Trophoblast cell (in vitro differentiated cells and primary cell): ENCODE data around the gene TRAP1.
"Not testable (repeated sequence)": the region's sequence is repeated elsewhere in the genome, so short reads cannot be mapped to it uniquely, and the experiment has no call there.

Experiments used
- DNase-seq, 2 donors: peaks; one replicate each; pipeline ENCODE4 v3.0.0-alpha.2; 2016
- H2AFZ ChIP-seq: 2 replicates; pipeline ENCODE4 v1.6.1; 2013; ENCODE audit warnings: low read length, moderate library complexity, mild to moderate bottlenecking; ENCODE audit not compliant: insufficient read depth, poor library complexity
- H2AK5ac ChIP-seq: 2 replicates; pipeline ENCODE4 v1.6.1; 2013; ENCODE audit warnings: mild to moderate bottlenecking, low read length
- H2BK120ac ChIP-seq: 2 replicates; pipeline ENCODE4 v1.6.1; 2013; ENCODE audit warnings: low read length, mild to moderate bottlenecking, moderate library complexity; ENCODE audit not compliant: insufficient read depth, poor library complexity
- H2BK12ac ChIP-seq: 2 replicates; pipeline ENCODE4 v1.6.1; 2013; ENCODE audit warnings: mild to moderate bottlenecking, low read length, moderate library complexity
- H2BK5ac ChIP-seq: 2 replicates; pipeline ENCODE4 v1.6.1; 2013; ENCODE audit warnings: low read length, low read depth, moderate library complexity, mild to moderate bottlenecking; ENCODE audit not compliant: poor library complexity
- H3K14ac ChIP-seq: 2 replicates; pipeline ENCODE4 v1.6.1; 2013; ENCODE audit warnings: mild to moderate bottlenecking, low read length
- H3K18ac ChIP-seq: 2 replicates; pipeline ENCODE4 v1.6.1; 2013; ENCODE audit warnings: mild to moderate bottlenecking, low read length
- H3K23ac ChIP-seq: 2 replicates; pipeline ENCODE4 v1.6.1; 2013; ENCODE audit warnings: low read length
- H3K27ac ChIP-seq: 2 replicates; pipeline ENCODE4 v1.5.1; 2013; ENCODE audit warnings: low read depth, mild to moderate bottlenecking, inconsistent platforms, low read length, moderate library complexity
- H3K27me3 ChIP-seq: 2 replicates; pipeline ENCODE4 v1.6.1; 2013; ENCODE audit warnings: inconsistent platforms, mild to moderate bottlenecking, low read length, moderate library complexity; ENCODE audit not compliant: insufficient read depth
- H3K36me3 ChIP-seq, 2 experiments: 1 replicate in 1 of 2; 2 replicates in 1 of 2; pipeline ENCODE4 v1.6.1; 2013; ENCODE audit warnings: low read length in 2 of 2, mild to moderate bottlenecking in 2 of 2, moderate library complexity in 1 of 2; ENCODE audit not compliant: insufficient read depth in 2 of 2, control insufficient read depth in 1 of 2
- H3K4ac ChIP-seq: 2 replicates; pipeline ENCODE4 v1.6.1; 2013; ENCODE audit warnings: low read depth, mild to moderate bottlenecking, low read length, moderate library complexity
- H3K4me1 ChIP-seq, 2 experiments: 1 replicate in 1 of 2; 2 replicates in 1 of 2; pipeline ENCODE4 v1.6.1; 2013; ENCODE audit warnings: low read length in 2 of 2, mild to moderate bottlenecking in 2 of 2, moderate library complexity in 1 of 2; ENCODE audit not compliant: insufficient read depth in 2 of 2, control insufficient read depth in 1 of 2
- H3K4me2 ChIP-seq: 2 replicates; pipeline ENCODE4 v1.6.1; 2013; ENCODE audit warnings: inconsistent platforms, mild to moderate bottlenecking, low read length, moderate library complexity
- H3K4me3 ChIP-seq: 2 replicates; pipeline ENCODE4 v1.5.1; 2013; ENCODE audit warnings: mild to moderate bottlenecking, low read depth, low read length, inconsistent platforms
- H3K79me1 ChIP-seq: one replicate; pipeline ENCODE4 v1.6.1; 2013; ENCODE audit warnings: low read length
- H3K79me2 ChIP-seq: 2 replicates; pipeline ENCODE4 v1.6.1; 2013; ENCODE audit warnings: low read length, mild to moderate bottlenecking; ENCODE audit not compliant: control insufficient read depth, insufficient read depth, poor library complexity
- H3K9ac ChIP-seq: 2 replicates; pipeline ENCODE4 v1.6.1; 2013; ENCODE audit warnings: mild to moderate bottlenecking, low read length
- H3K9me3 ChIP-seq: 2 replicates; pipeline ENCODE4 v1.6.1; 2013; ENCODE audit warnings: low read depth, mild to moderate bottlenecking, control low read depth, inconsistent platforms, low read length; ENCODE audit not compliant: insufficient read depth
- H4K12ac ChIP-seq: 2 replicates; pipeline ENCODE4 v1.6.1; 2013; ENCODE audit warnings: low read depth, mild to moderate bottlenecking, low read length, moderate library complexity
- H4K8ac ChIP-seq: 2 replicates; pipeline ENCODE4 v1.6.1; 2013; ENCODE audit warnings: low read depth, mild to moderate bottlenecking, low read length, moderate library complexity
- H4K91ac ChIP-seq: one replicate; pipeline ENCODE4 v1.6.1; 2013; ENCODE audit warnings: low read depth, mild to moderate bottlenecking, low read length, moderate library complexity
- WGBS: extraction: QIAGEN DNeasy Blood & Tissue Kit; methylation state at CpG from one replicate; pipeline ENCODE4 v1.1.7; 2013; ENCODE audit warnings: missing lambda C conversion rate; ENCODE audit not compliant: insufficient read length, insufficient coverage; ENCODE audit errors: extremely low coverage; 5-methylcytosine and 5-hydroxymethylcytosine counted together

The TRAP1 gene

DNA sequence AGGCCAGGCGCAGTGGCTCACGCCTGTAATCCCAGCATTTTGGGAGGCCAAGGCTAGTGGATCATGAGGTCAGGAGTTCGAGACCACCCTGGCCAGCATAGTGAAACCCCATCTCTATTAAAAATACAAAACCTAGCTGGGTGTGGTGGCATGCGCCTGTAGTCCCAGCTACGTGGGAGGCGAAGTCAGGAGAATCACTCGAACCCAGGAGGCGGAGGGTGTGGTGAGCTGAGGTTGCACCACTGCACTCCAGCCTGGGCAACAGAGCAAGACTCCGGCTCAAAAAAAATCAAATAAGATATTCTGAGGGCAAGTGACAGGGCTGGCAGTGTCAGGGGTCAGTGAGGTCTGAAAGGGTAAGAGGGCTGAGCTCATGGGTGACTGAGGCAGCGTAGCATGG lies 2.9 kb downstream of the TRAP1 start:
- DNase-seq, H4K8ac ChIP-seq, H3K14ac ChIP-seq, H3K4me2 ChIP-seq, H4K12ac ChIP-seq, H2AK5ac ChIP-seq, H2BK12ac ChIP-seq, H3K18ac ChIP-seq, H3K4me3 ChIP-seq, H3K4ac ChIP-seq, H3K36me3 ChIP-seq, H3K9ac ChIP-seq, H3K27me3 ChIP-seq, H2BK5ac ChIP-seq, H3K27ac ChIP-seq, H2AFZ ChIP-seq, H3K9me3 ChIP-seq, H2BK120ac ChIP-seq, H4K91ac ChIP-seq, H3K23ac ChIP-seq, H3K4me1 ChIP-seq: not testable (repeated sequence)
- H3K79me2 ChIP-seq: peaks cover 10% of the 10 kb centered on the region
- WGBS: no CpG with 5 or more reads among the region's 10 CpGs
- H3K79me1 ChIP-seq: peaks cover 10% of the 10 kb centered on the region

DNA sequence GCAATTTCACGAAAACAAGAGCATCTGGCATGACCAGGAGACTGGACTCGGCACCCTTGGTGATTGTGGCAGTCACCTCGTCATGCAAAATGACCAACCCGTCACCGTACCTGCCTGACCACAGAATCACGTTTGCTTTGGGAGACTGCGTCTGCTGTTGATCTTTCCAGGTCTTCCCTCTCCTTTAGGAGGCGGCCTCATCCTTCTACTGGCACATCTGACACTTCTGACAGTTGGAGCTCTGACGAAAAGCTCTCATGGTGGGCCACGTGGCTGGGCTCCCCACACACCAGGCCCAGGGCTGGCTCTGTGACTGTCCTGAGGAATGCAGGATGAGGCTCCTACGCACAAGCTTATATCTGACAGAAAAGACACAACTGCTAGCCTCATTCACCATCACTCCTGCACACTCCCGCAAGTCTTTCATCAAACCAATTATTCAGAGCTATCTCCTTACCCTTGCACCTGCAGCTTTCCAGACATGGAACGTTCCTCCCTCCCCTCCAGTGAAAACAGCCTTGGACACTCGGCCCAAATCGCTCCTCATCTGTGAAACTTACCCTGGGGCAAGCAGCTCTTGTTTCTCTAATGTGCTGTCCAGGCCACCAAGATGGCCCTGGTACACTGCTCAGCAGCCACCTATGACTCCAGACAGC lies 3.6 kb downstream of the TRAP1 start:
- WGBS: no CpG with 5 or more reads among the region's 15 CpGs
- H3K4me2 ChIP-seq: no peak overlapping the region

DNA sequence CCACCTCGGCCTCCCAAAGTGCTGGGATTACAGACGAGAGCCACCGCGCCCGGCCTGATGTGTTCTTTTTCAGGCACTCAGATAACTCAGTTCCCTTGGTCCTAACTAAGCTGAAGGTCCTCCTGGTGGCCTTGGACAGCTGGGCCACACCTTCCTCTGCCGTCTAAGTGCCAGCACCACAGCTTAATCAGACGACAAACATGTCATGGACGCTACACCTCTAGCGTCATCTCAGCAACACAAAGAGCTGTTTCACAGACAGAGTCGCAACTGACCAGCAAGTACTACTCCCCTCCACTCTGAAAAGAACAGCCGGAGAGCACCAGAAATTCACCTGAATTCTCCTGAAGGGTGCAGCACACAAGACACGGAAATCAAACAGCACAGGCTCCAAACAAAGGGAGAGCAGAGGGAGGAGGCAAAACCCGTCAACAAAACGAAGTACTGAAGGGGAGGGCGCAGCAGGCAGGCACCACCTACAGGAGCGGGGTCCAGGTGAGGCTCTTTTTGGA lies 4.4 kb downstream of the TRAP1 start:
- Histone ChIP-seq H3K4me3 (no peak overlapping the region), H4K91ac (no peak overlapping the region), H3K4me2 (no peak overlapping the region), H3K18ac (no peak overlapping the region), H3K27me3 (no peaks in the 10 kb centered on the region), H3K4ac (peak overlapping the region; percentile 10), H2BK5ac (no peak overlapping the region), H3K23ac (no peak overlapping the region), H3K14ac (no peak overlapping the region), H2BK12ac (no peak overlapping the region), H3K9me3 (peaks cover 2% of the 10 kb centered on the region), H3K36me3 (peaks cover 0 to 8% of the 10 kb centered on the region in 2 experiments), H4K8ac (no peak overlapping the region), H2AFZ (no peak overlapping the region), H3K79me1 (peaks cover 10% of the 10 kb centered on the region), H3K4me1 (peaks cover 0 to 4% of the 10 kb centered on the region in 2 experiments), H3K79me2 (peaks cover 10% of the 10 kb centered on the region), H3K9ac (no peak overlapping the region), H4K12ac (no peak overlapping the region), H2AK5ac (no peak overlapping the region), H3K27ac (no peak overlapping the region), H2BK120ac (no peak overlapping the region)
- no peak for DNase-seq
- no CpG with 5 or more reads among the region's 16 CpGs for WGBS

More for the DNA sequence above, 3.6 kb downstream of the TRAP1 start:
- Histone ChIP-seq H3K14ac (no peak overlapping the region), H3K4me3 (no peak overlapping the region), H2BK12ac (no peak overlapping the region), H4K91ac (no peak overlapping the region), H2BK5ac (no peak overlapping the region), H2AFZ (no peak overlapping the region), H3K18ac (no peak overlapping the region), H3K79me2 (peaks cover 10% of the 10 kb centered on the region), H3K79me1 (peaks cover 10% of the 10 kb centered on the region), H3K36me3 (peaks cover 0 to 8% of the 10 kb centered on the region in 2 experiments), H2BK120ac (no peak overlapping the region), H2AK5ac (no peak overlapping the region), H4K12ac (no peak overlapping the region), H3K4ac (no peak overlapping the region), H3K9ac (no peak overlapping the region), H3K9me3 (peaks cover 3% of the 10 kb centered on the region), H4K8ac (no peak overlapping the region), H3K23ac (no peak overlapping the region), H3K27me3 (no peaks in the 10 kb centered on the region), H3K4me1 (peaks cover 0 to 8% of the 10 kb centered on the region in 2 experiments), H3K27ac (no peak overlapping the region)
- no peak for DNase-seq

DNA sequence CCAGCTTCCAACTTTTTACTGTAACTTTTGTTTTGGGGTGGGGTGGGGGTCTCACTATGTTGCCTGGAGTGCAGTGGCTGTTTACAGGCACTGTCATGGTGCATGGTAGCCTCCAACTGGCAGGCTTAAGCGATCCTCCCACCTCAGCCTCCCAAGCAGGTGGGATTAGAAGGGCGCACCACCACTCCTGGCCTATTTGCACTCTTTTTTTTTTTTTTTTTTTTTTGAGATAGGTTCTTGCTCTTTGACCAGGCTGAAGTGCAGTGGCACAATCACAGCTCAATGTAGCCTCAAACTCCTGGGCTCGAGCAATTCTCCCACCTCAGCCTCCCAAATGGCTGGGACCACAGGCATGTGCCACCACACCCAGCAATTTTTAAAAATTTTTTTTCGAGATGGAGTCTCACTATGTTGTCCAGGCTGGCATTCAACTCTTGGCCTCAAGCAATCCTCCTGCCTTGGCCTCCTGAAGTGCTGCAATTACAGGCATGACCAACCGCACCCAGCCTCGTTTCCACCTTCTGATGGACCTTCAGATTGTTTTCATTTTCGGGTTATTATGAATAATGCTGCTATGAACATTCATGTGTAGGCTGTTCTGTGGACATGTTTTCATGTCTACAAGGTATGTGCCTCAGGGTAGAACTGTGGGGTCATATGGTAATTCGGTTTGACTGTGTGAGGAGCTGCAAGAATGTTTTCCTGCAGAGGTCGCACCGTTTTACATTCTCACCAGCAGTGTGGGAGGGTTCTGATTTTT lies 10.9 kb downstream of the TRAP1 start:
- Histone ChIP-seq H3K18ac (no peak overlapping the region), H3K27me3 (no peaks in the 10 kb centered on the region), H3K4ac (no peak overlapping the region), H2BK5ac (no peak overlapping the region), H2AFZ (no peak overlapping the region), H3K23ac (no peak overlapping the region), H4K8ac (no peak overlapping the region), H3K9ac (no peak overlapping the region), H3K36me3 (peaks cover 3% of the 10 kb centered on the region in 2 experiments), H3K79me1 (no peaks in the 10 kb centered on the region), H2BK12ac (no peak overlapping the region), H3K79me2 (no peaks in the 10 kb centered on the region), H2BK120ac (no peak overlapping the region), H4K12ac (no peak overlapping the region), H3K4me2 (no peak overlapping the region), H3K14ac (no peak overlapping the region), H3K9me3 (no peaks in the 10 kb centered on the region), H3K4me3 (no peak overlapping the region), H3K27ac (no peak overlapping the region), H2AK5ac (no peak overlapping the region), H4K91ac (no peak overlapping the region), H3K4me1 (no peaks in the 10 kb centered on the region)
- peak; percentile 96 to 99 for DNase-seq
- no CpG with 5 or more reads among the region's 10 CpGs for WGBS
